Natural killer cell (primary cell): ENCODE results near the gene MPRIP. TPM values are rescaled to one million over a fixed set of nuclear protein-coding genes. Genes with fewer than 3 reads are reported as not detected.

ENCODE experiments used
- ATAC-seq, 3 donors: fragments of 150-1000 bp in 2 of 3; fragments of 200-7000 bp in 1 of 3; cut with Tn5 transposase; 1 replicate in 1 of 3; 2 replicates in 2 of 3; pipeline ENCODE4 v1.10.0; 2021; ENCODE audit warnings: mild to moderate bottlenecking in 2 of 3, moderate library complexity in 2 of 3
- DNase-seq, 2 donors: peaks; one replicate each; pipeline versions ENCODE4 v3.0.0 to v3.0.0-alpha.2; 2013 to 2021; ENCODE audit warnings: mixed read lengths in 1 of 2
- H3K27ac ChIP-seq: one replicate; pipeline ENCODE4 v1.5.1; 2013; ENCODE audit warnings: mild to moderate bottlenecking, low read length
- H3K27me3 ChIP-seq: one replicate; pipeline ENCODE4 v1.6.1; 2013; ENCODE audit warnings: low read length; ENCODE audit not compliant: control insufficient read depth, insufficient read depth
- H3K36me3 ChIP-seq: one replicate; pipeline ENCODE4 v1.6.1; 2013; ENCODE audit warnings: low read length; ENCODE audit not compliant: control insufficient read depth, insufficient read depth
- H3K4me1 ChIP-seq: one replicate; pipeline ENCODE4 v1.6.1; 2013; ENCODE audit warnings: low read length; ENCODE audit not compliant: control insufficient read depth, insufficient read depth
- H3K4me3 ChIP-seq: one replicate; pipeline ENCODE4 v1.5.1; 2013; ENCODE audit warnings: low read length
- H3K9me3 ChIP-seq: one replicate; pipeline ENCODE4 v1.6.1; 2013; ENCODE audit warnings: low read length; ENCODE audit not compliant: control insufficient read depth, insufficient read depth
- H3K27ac Mint-ChIP-seq, 2 donors: one replicate each; pipeline ENCODE4 v1.8.0; 2022; ENCODE audit warnings: mild to moderate bottlenecking in 2 of 2, mixed read lengths in 2 of 2, moderate library complexity in 1 of 2
- H3K27me3 Mint-ChIP-seq, 2 donors: one replicate each; pipeline ENCODE4 v1.8.0; 2022; ENCODE audit warnings: low read depth in 2 of 2, mixed read lengths in 2 of 2
- H3K36me3 Mint-ChIP-seq: one replicate; pipeline ENCODE4 v1.8.0; 2022; ENCODE audit warnings: mixed read lengths
- H3K4me1 Mint-ChIP-seq, 2 donors: one replicate each; pipeline ENCODE4 v1.8.0; 2022; ENCODE audit warnings: mixed read lengths in 2 of 2
- H3K4me3 Mint-ChIP-seq: one replicate; pipeline ENCODE4 v1.8.0; 2022; ENCODE audit warnings: mild to moderate bottlenecking, moderate library complexity, mixed read lengths
- H3K9me3 Mint-ChIP-seq, 2 donors: one replicate each; pipeline ENCODE4 v1.8.0; 2022; ENCODE audit warnings: mixed read lengths in 2 of 2
- WGBS: methylation state at CpG from one replicate; pipeline ENCODE4 v1.1.7; 2013; ENCODE audit warnings: missing lambda C conversion rate; ENCODE audit not compliant: insufficient coverage; 5-methylcytosine and 5-hydroxymethylcytosine counted together
- intact Hi-C: fragments of 100-400 bp; cut with micrococcal nuclease; formaldehyde crosslinking; loops from one replicate; pipeline ENCODE4 v1.14.2; 2022
- total RNA-seq, 4 donors: library from RNA; stranded (reverse); fragments of 120-200 nt in 1 of 4; gene quantifications; one replicate each; pipeline versions ENCODE4 v1.2.3 to v1.2.4, GENCODE V29; 2013 to 2022
- TF ChIP-seq, protein P1 (sequence below): fragments of 200-600 bp; IDR thresholded peaks from one replicate; pipeline ENCODE4 v1.8.0; 2022; ENCODE audit warnings: antibody characterized with exemption

The MPRIP gene
- total RNA-seq, 3 donors from 2014 or later (not counting 1 experiment from before 2014, with no cell fraction given) = 225 to 272 (median 229) TPM

DNA sequence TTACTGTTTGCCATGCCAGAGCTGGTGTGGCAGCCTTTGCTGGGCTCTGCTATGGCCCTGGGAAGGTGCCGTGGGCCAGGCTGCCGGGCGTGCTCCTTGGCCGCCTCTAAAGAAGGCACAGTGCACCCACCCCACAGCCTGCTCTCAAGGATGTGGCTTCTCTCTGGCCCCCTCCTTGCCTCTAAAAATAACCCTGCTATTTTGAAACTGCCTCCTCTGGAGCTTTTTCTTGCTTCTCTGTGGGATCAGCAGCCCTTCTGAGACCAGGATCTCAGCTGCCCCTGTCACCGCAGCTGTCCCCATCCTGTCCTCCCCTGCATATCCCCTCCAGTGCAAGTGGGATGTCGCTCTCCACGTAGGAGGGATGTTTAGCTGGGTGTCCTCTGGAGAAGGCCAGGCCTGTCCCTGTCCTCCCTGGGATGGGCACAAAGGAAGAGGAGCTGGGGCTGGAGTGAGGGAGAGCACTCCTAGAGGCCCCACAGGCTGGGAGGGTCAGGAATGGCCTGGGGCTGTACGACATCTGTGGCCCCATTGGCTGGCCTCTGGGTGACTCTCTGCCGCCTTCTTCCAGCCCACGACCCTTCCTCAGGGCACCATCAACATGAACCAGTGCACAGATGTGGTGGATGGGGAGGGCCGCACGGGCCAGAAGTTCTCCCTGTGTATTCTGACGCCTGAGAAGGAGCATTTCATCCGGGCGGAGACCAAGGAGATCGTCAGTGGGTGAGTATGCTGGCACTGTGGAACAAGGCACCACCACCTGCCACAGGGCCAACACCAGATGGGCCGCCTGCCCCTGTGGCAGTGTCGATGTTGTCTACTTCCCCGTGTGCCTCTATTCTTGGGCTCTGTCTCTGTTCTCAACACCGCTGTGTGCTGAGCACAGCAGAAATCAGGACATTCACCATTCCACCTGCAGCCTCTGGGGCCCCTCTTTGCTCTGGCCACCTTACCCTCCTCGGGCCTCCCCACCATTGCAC is 84.2 kb downstream of the MPRIP start:
- H3K4me3 Mint-ChIP-seq = peak overlapping the region; percentile 91
- peak in 1 of 2 donors; percentile 52 for DNase-seq

DNA sequence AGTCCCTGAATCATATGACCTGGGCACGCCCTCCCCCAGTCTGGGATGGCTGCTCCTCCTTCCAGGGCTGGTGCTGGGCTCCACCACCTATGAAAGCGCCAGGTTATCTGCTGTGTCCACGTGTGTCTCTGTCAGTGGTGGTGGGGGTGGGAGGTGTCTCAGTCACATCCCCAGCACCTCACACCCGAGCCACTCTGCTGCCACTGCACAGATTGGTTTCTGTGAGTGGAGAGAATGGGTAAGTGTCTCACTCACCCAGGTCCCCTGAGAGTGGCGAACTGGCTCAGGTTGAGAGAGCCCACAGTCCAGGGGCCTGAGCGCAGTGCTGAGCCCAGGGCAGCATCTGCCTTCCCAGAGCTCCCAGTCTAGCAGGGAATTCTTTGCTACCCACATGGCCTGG is 84.9 kb downstream of the MPRIP start:
- peak overlapping the region; percentile 93 to 96 for H3K27ac Mint-ChIP-seq
- peak in 1 of 2 donors; percentile 35 for DNase-seq
- peaks cover 67 to 72% of the 10 kb centered on the region in 2 donors for H3K4me1 Mint-ChIP-seq

More for the DNA sequence above, 84.2 kb downstream of the MPRIP start:
- Mint-ChIP-seq H3K36me3 (no peaks in the 10 kb centered on the region), H3K27me3 (no peaks in the 10 kb centered on the region), H3K27ac (peak overlapping the region; percentile 93 to 96), H3K4me1 (peaks cover 74 to 79% of the 10 kb centered on the region in 2 donors), H3K9me3 (no peaks in the 10 kb centered on the region)
- H3K27me3 ChIP-seq = no peaks in the 10 kb centered on the region
- 35% methylated on average over 21 of the region's 21 CpGs for WGBS
- H3K9me3 ChIP-seq = no peaks in the 10 kb centered on the region
- TF ChIP-seq, protein P1, sequence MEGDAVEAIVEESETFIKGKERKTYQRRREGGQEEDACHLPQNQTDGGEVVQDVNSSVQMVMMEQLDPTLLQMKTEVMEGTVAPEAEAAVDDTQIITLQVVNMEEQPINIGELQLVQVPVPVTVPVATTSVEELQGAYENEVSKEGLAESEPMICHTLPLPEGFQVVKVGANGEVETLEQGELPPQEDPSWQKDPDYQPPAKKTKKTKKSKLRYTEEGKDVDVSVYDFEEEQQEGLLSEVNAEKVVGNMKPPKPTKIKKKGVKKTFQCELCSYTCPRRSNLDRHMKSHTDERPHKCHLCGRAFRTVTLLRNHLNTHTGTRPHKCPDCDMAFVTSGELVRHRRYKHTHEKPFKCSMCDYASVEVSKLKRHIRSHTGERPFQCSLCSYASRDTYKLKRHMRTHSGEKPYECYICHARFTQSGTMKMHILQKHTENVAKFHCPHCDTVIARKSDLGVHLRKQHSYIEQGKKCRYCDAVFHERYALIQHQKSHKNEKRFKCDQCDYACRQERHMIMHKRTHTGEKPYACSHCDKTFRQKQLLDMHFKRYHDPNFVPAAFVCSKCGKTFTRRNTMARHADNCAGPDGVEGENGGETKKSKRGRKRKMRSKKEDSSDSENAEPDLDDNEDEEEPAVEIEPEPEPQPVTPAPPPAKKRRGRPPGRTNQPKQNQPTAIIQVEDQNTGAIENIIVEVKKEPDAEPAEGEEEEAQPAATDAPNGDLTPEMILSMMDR = no peak
- H3K4me1 ChIP-seq = peaks cover 80% of the 10 kb centered on the region
- peak overlapping the region; percentile 83 for H3K27ac ChIP-seq
- H3K36me3 ChIP-seq = peaks cover 21% of the 10 kb centered on the region
- peak; percentile 48 to 62 (median 56) for ATAC-seq
- intact Hi-C loops = loop anchor here (5.0 to 10.0 kb wide), 2 partner anchors 84 to 178 kb away; partner anchors contain the start of genes MPRIP and NT5M
- H3K4me3 ChIP-seq = peak overlapping the region; percentile 19

GRCh38 chr17:17127730-17128291 is 85.6 kb downstream of the MPRIP start:
- TF ChIP-seq, protein P1 = no peak
- H3K27ac ChIP-seq = peak overlapping the region; percentile 83
- peaks cover 35% of the 10 kb centered on the region for H3K36me3 ChIP-seq
- Mint-ChIP-seq H3K27ac (peak overlapping the region; percentile 93 to 96), H3K4me1 (peaks cover 64 to 69% of the 10 kb centered on the region in 2 donors), H3K36me3 (no peaks in the 10 kb centered on the region), H3K4me3 (peak overlapping the region; percentile 25), H3K27me3 (no peaks in the 10 kb centered on the region), H3K9me3 (no peaks in the 10 kb centered on the region)
- H3K4me3 ChIP-seq = no peak overlapping the region
- WGBS = 86% methylated on average over 10 of the region's 11 CpGs
- H3K4me1 ChIP-seq = peaks cover 78% of the 10 kb centered on the region
- ATAC-seq (no peak), DNase-seq (no peak)
- no peaks in the 10 kb centered on the region for H3K9me3 ChIP-seq
- no peaks in the 10 kb centered on the region for H3K27me3 ChIP-seq
- intact Hi-C loops = loop anchor here (5.0 to 10.0 kb wide), 2 partner anchors 86 to 177 kb away; partner anchors contain the start of genes MPRIP and NT5M

More for the DNA sequence above, 84.9 kb downstream of the MPRIP start:
- Mint-ChIP-seq H3K4me3 (peak overlapping the region; percentile 91), H3K36me3 (no peaks in the 10 kb centered on the region), H3K27me3 (no peaks in the 10 kb centered on the region), H3K9me3 (no peaks in the 10 kb centered on the region)
- Histone ChIP-seq H3K4me3 (peak overlapping the region; percentile 19), H3K9me3 (no peaks in the 10 kb centered on the region), H3K27me3 (no peaks in the 10 kb centered on the region), H3K36me3 (peaks cover 28% of the 10 kb centered on the region), H3K27ac (peak overlapping the region; percentile 83), H3K4me1 (peaks cover 78% of the 10 kb centered on the region)
- TF ChIP-seq, protein P1 = no peak
- WGBS = 54% methylated on average over 6 of the region's 6 CpGs
- intact Hi-C loops = loop anchor here (5.0 to 10.0 kb wide), 2 partner anchors 85 to 178 kb away; partner anchors contain the start of genes MPRIP and NT5M
- ATAC-seq = peak; percentile 45 to 67 (median 66)
